Right atrium auricular region (tissue), 2 donors: ENCODE data around the gene CCDC82. TPM values are rescaled to one million over a fixed set of nuclear protein-coding genes. Genes with fewer than 3 reads are reported as not detected.

Experiments used
- DNase-seq: peaks from one replicate; pipeline ENCODE4 v3.0.0-alpha.2; 2019; ENCODE audit warnings: low spot score
- H3K27ac ChIP-seq, 2 donors: fragments of 200-600 bp; sonication (generic); 1 replicate in 1 of 2; 2 replicates in 1 of 2; pipeline ENCODE4 v1.5.1; 2016 to 2019
- H3K27me3 ChIP-seq, 2 donors: fragments of 200-600 bp; sonication (generic); one replicate each; pipeline versions ENCODE4 v1.5.1 to v1.6.0; 2017 to 2019
- H3K36me3 ChIP-seq: fragments of 200-600 bp; sonication (generic); one replicate; pipeline ENCODE4 v1.5.1; 2016
- H3K4me1 ChIP-seq, 2 donors: fragments of 200-600 bp; sonication (generic); one replicate each; pipeline versions ENCODE4 v1.5.1 to v1.6.0; 2017 to 2019
- H3K4me3 ChIP-seq, 2 donors: fragments of 200-600 bp; sonication (generic); 1 replicate in 1 of 2; 2 replicates in 1 of 2; pipeline ENCODE4 v1.5.1; 2017 to 2019; ENCODE audit warnings: mild to moderate bottlenecking in 1 of 2, moderate library complexity in 1 of 2
- H3K9me3 ChIP-seq, 2 donors: fragments of 200-600 bp; sonication (generic); one replicate each; pipeline ENCODE4 v1.5.1; 2019
- CTCF ChIP-seq, 2 donors: fragments of 200-600 bp; sonication (generic); IDR thresholded peaks; one replicate each; pipeline ENCODE4 v1.5.1; 2019; ENCODE audit warnings: antibody characterized with exemption in 2 of 2
- total RNA-seq, 2 donors: library from RNA; depleted of rRNA; stranded (reverse); fragments of >200 nt; gene quantifications; one replicate each; pipeline ENCODE4 v1.1.0, GENCODE V29; 2016

CCDC82 gene
- total RNA-seq, 2 donors from 2014 or later: 9.6 to 11.9 TPM

- Histone ChIP-seq H3K27me3 (no peaks in the 10 kb centered on the region), H3K4me1 (peaks cover 0 to 78% of the 10 kb centered on the region in 2 donors), H3K4me3 (no peak overlapping the region), H3K9me3 (no peaks in the 10 kb centered on the region), H3K27ac (peak overlapping the region in 1 of 2 donors; percentile 5), H3K36me3 (no peaks in the 10 kb centered on the region)
- no peak for TF ChIP-seq CTCF (IDR thresholded peaks at IDR 0.05)
- no peak for DNase-seq
Measured at GRCh38 chr11:96311120-96311568, 78.6 kb downstream of the CCDC82 start.

GRCh38 chr11:96310236-96310635, 79.5 kb downstream of the CCDC82 start:
- DNase-seq: no peak
- no peak for TF ChIP-seq CTCF (IDR thresholded peaks at IDR 0.05)
- Histone ChIP-seq H3K4me3 (no peak overlapping the region), H3K27me3 (no peaks in the 10 kb centered on the region), H3K9me3 (no peaks in the 10 kb centered on the region), H3K27ac (no peak overlapping the region), H3K4me1 (peaks cover 0 to 81% of the 10 kb centered on the region in 2 donors), H3K36me3 (no peaks in the 10 kb centered on the region)

GRCh38 chr11:96309643-96310017, 80.1 kb downstream of the CCDC82 start:
- H3K4me1 ChIP-seq: peaks cover 0 to 78% of the 10 kb centered on the region in 2 donors
- no peak for TF ChIP-seq CTCF (IDR thresholded peaks at IDR 0.05)
- no peak for DNase-seq
- H3K27me3 ChIP-seq: no peaks in the 10 kb centered on the region
- H3K4me3 ChIP-seq: no peak overlapping the region
- H3K27ac ChIP-seq: peak overlapping the region in 1 of 2 donors; percentile 12
- H3K36me3 ChIP-seq: no peaks in the 10 kb centered on the region
- no peaks in the 10 kb centered on the region for H3K9me3 ChIP-seq

- H3K27me3 ChIP-seq: no peaks in the 10 kb centered on the region
- H3K4me1 ChIP-seq: peaks cover 0 to 78% of the 10 kb centered on the region in 2 donors
- DNase-seq: no peak
- H3K4me3 ChIP-seq: no peak overlapping the region
- H3K9me3 ChIP-seq: no peaks in the 10 kb centered on the region
- H3K27ac ChIP-seq: peak overlapping the region in 1 of 2 donors; percentile 20
- no peaks in the 10 kb centered on the region for H3K36me3 ChIP-seq
- TF ChIP-seq CTCF (IDR thresholded peaks at IDR 0.05): no peak
Measured at GRCh38 chr11:96309016-96309642, 80.6 kb downstream of the CCDC82 start.

- Histone ChIP-seq H3K36me3 (no peaks in the 10 kb centered on the region), H3K27ac (peak overlapping the region; percentile 77 to 91), H3K4me1 (peaks cover 0 to 78% of the 10 kb centered on the region in 2 donors), H3K4me3 (peak overlapping the region; percentile 23 to 39), H3K9me3 (no peaks in the 10 kb centered on the region), H3K27me3 (no peaks in the 10 kb centered on the region)
- TF ChIP-seq CTCF (IDR thresholded peaks at IDR 0.05): no peak
- DNase-seq: no peak
Measured at GRCh38 chr11:96307776-96308140, 82.0 kb downstream of the CCDC82 start.
